ENCODE results near the gene TENM4. TPM values are rescaled to one million over a fixed set of nuclear protein-coding genes. Genes with fewer than 3 reads are reported as not detected.
"Not testable (repeated sequence)": the region's sequence is repeated elsewhere in the genome, so short reads cannot be mapped to it uniquely, and the experiment has no call there.

The TENM4 gene
- total RNA-seq, 1 donor from 2014 or later: not detected

DNA sequence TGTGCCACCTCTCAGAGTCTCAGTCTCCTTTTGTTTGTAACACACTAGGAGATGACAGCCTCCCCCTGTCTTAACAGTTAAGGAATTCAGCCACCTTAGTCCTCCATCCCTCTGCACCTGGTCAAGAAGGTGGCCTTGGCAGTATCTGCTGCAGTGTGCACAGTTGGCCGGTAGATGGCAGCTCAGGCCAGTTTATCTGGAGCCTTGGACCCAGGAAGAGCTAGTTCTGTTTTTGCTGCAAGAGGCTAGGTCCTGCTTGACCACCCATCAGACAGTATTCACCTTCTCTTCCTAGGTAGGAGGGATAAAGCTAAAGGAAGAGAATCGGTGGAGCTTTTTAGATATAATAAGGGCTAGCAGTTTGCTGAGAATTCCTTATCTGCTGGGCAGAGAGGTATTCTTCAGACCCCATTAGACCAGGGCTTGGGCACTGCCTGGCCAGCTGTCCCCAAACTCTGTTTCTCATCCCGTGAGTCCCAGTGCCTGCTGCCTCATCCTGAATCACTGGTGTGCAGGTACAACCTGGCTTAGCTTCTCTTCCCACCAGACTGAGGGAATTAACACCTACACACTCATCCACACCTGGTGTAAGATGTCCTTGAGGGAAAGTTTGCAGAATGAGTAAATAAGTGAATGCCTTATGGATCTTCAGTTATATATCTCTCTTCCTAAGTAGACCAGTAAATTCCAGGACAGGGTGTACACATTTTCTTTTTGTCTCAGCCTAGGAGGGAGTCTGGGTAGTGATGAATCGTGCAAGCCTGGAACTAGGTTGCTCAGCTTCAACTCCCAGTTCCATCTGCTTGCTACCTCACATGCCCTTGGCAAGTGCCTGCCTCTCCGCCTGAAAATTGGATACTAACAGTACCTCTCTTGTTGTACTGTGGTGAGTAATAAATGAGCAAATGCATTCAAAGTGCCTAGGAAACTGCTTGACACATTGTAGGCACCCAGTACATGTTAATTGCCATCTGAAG is 795.3 kb downstream of the TENM4 start:
- Mint-ChIP-seq H3K9me3 (no peaks in the 10 kb centered on the region), H3K36me3 (ENCODE audit: low read depth) (no peaks in the 10 kb centered on the region), H3K4me1 (peaks cover 38% of the 10 kb centered on the region), H3K27me3 (no peaks in the 10 kb centered on the region), H3K27ac (peak overlapping the region; percentile 21), H3K4me3 (peak overlapping the region; percentile 21)
- intact Hi-C loops (cut with micrococcal nuclease): loop anchor here (1.0 to 10.0 kb wide), 7 partner anchors 70 to 847 kb away; partner anchors contain the start of gene GAB2
- DNase-seq: peak; percentile 90

GRCh38 chr11:78643676-78644056 is 797.2 kb downstream of the TENM4 start:
- peak overlapping the region; percentile 90 for H3K27ac Mint-ChIP-seq
- no peak for DNase-seq
- H3K4me3 Mint-ChIP-seq: peak overlapping the region; percentile 24
- no peaks in the 10 kb centered on the region for H3K36me3 Mint-ChIP-seq (ENCODE audit: low read depth)
- no peaks in the 10 kb centered on the region for H3K27me3 Mint-ChIP-seq
- H3K9me3 Mint-ChIP-seq: no peaks in the 10 kb centered on the region
- H3K4me1 Mint-ChIP-seq: peaks cover 36% of the 10 kb centered on the region
- intact Hi-C loops (cut with micrococcal nuclease): loop anchor here (1.0 to 10.0 kb wide), 7 partner anchors 9 to 455 kb away; partner anchors contain the start of genes GAB2, KCTD21, NARS2 and USP35

GRCh38 chr11:78642979-78643675 is 797.7 kb downstream of the TENM4 start:
- no peak for DNase-seq
- H3K4me3 Mint-ChIP-seq: peak overlapping the region; percentile 34
- H3K4me1 Mint-ChIP-seq: peaks cover 36% of the 10 kb centered on the region
- H3K27ac Mint-ChIP-seq: peak overlapping the region; percentile 90
- intact Hi-C loops (cut with micrococcal nuclease): loop anchor here (1.0 to 10.0 kb wide), 7 partner anchors 9 to 454 kb away; partner anchors contain the start of genes GAB2, KCTD21, NARS2 and USP35
- no peaks in the 10 kb centered on the region for H3K27me3 Mint-ChIP-seq
- no peaks in the 10 kb centered on the region for H3K36me3 Mint-ChIP-seq (ENCODE audit: low read depth)
- no peaks in the 10 kb centered on the region for H3K9me3 Mint-ChIP-seq

GRCh38 chr11:78641541-78641940 is 799.3 kb downstream of the TENM4 start:
- Mint-ChIP-seq H3K4me1 (peaks cover 38% of the 10 kb centered on the region), H3K27me3 (no peaks in the 10 kb centered on the region), H3K9me3 (no peaks in the 10 kb centered on the region), H3K36me3 (ENCODE audit: low read depth) (no peaks in the 10 kb centered on the region), H3K27ac (peak overlapping the region; percentile 45), H3K4me3 (no peak overlapping the region)
- intact Hi-C loops (cut with micrococcal nuclease): loop anchor here (10.0 kb wide), 1 partner anchor 227 kb away; the partner anchor contains the start of gene GAB2
- no peak for DNase-seq

DNA sequence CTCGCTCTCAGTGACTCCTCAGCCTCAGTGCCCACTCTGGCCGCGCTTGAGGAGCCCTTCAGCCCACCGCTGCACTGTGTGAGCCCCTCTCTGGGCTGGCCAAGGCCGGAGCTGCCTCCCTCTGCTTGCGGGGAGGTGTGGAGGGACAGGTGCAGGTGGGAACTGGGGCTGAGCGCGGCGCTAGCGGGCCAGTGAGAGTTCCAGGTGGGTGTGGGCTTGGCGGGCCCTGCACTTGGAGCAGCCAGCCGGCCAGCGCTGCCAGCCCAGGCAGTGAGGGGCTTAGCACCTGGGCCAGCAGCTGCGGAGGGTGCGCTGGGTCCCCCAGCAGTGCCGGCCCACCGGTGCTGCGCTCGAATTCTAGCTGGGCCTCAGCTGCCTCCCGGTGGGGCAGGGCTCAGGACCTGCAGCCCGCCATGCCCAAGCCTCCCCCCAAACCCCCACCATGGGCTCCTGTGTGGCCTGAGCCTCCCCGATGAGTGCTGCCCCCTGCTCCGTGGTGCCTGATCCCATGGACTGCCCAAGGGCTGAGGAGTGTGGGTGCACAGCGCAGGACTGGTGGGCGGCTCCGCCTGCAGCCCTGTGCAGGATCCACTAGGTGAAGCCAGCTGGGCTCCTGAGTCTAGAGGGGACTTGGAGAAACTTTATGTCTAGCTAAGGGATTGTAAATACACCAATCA is 802.0 kb downstream of the TENM4 start:
- Mint-ChIP-seq H3K4me3 (no peak overlapping the region), H3K4me1 (peaks cover 31% of the 10 kb centered on the region), H3K9me3 (peaks cover 5% of the 10 kb centered on the region), H3K36me3 (ENCODE audit: low read depth) (peaks cover 6% of the 10 kb centered on the region), H3K27me3 (no peaks in the 10 kb centered on the region), H3K27ac (no peak overlapping the region)
- DNase-seq: no peak
- intact Hi-C loops (cut with micrococcal nuclease): no loop called here

- H3K9me3 Mint-ChIP-seq; H3K36me3 Mint-ChIP-seq (ENCODE audit: low read depth): not testable (repeated sequence)
- intact Hi-C loops (cut with micrococcal nuclease): loop anchor here (2.0 kb wide), 1 partner anchor 15 kb away; no protein-coding TSS in a partner anchor
These were observed 803.3 kb downstream of the TENM4 start for GRCh38 chr11:78637527-78637926.

DNA sequence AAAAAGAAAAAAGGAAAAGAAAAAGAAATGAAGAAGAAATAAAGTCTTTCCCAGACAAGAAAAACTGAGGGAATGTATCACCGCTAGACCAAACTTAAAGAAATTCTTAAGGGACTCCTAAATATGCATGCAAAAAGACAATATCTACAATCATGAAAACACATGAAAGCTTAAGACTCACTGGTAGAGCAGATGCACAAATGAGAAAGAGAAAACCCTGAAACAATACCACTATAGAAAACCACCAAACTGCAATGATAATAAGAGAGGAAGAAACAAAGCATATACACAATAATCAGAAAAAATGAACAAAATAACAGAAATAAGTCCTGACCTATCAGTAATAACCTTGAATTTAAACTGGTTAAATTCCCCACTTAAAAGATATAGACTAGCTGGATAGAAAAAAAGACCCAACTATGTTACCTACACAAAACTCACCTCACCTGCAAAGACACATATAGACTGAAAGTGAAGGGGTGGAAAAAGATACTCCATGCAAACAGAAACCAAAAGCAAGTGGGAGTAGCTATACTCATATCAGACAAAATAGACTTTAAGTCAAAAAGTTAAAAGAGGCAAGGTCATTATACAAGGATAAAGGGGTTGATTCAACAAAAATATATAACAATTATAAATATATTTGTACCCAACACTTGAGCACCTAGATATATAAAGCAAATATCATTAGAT is 804.9 kb downstream of the TENM4 start:
- DNase-seq: no peak
- peaks cover 7% of the 10 kb centered on the region for H3K36me3 Mint-ChIP-seq (ENCODE audit: low read depth)
- peaks cover 7% of the 10 kb centered on the region for H3K9me3 Mint-ChIP-seq
- H3K27me3 Mint-ChIP-seq: no peaks in the 10 kb centered on the region
- H3K4me3 Mint-ChIP-seq: peak overlapping the region; percentile 8
- peaks cover 19% of the 10 kb centered on the region for H3K4me1 Mint-ChIP-seq
- intact Hi-C loops (cut with micrococcal nuclease): loop anchor here (2.0 kb wide), 1 partner anchor 17 kb away; no protein-coding TSS in a partner anchor
- peak overlapping the region; percentile 62 for H3K27ac Mint-ChIP-seq

More at GRCh38 chr11:78637527-78637926, 803.3 kb downstream of the TENM4 start:
- H3K27ac Mint-ChIP-seq, H3K4me3 Mint-ChIP-seq, DNase-seq, H3K27me3 Mint-ChIP-seq: not testable (repeated sequence)
- H3K4me1 Mint-ChIP-seq: peaks cover 26% of the 10 kb centered on the region

DNA sequence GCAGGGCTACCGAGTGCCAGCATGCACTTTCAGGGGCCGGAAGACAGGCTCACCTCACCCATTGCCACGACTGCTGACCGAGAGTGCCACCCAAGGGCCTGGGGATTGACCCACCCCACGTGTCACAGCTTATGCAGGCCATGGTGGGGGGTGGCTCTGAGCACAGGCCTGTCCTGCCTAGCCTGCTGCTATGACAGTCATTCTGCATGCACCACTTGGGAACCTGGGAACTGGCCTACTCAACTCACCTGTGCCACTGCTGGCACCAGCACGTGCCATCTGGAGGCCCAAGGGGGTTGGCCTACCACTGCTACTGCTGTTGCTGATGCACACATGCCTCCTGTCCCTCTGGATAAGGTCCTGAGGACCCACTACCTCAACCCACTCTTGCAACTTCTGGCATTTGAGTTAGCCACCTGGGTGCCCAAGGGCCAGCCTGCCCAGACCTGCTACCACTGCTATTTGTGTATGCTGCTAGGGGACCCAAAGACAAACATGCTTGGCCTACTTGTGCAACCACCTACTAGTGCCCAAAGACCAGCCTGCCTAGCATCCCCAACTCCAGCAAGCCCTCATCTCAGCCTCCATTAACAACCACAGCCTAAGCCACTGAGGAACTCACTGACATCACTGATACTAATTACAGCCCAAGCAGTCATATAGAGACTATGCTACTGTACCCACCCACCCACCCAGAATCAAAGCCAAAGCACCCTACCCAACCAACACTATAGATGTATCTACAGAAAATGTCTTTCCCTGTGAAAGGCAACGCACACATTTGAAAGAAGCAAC is 807.1 kb downstream of the TENM4 start:
- peak overlapping the region; percentile 20 for H3K4me3 Mint-ChIP-seq
- H3K36me3 Mint-ChIP-seq (ENCODE audit: low read depth): peaks cover 10% of the 10 kb centered on the region
- intact Hi-C loops (cut with micrococcal nuclease): loop anchor here (1.0 kb wide), 1 partner anchor 10 kb away; no protein-coding TSS in a partner anchor
- H3K4me1 Mint-ChIP-seq: peaks cover 19% of the 10 kb centered on the region
- no peaks in the 10 kb centered on the region for H3K27me3 Mint-ChIP-seq
- peak overlapping the region; percentile 83 for H3K27ac Mint-ChIP-seq
- H3K9me3 Mint-ChIP-seq: peaks cover 15% of the 10 kb centered on the region
- DNase-seq: no peak

GRCh38 chr11:78630561-78631303 is 810.1 kb downstream of the TENM4 start:
- peaks cover 20% of the 10 kb centered on the region for H3K9me3 Mint-ChIP-seq
- H3K4me1 Mint-ChIP-seq: peaks cover 7% of the 10 kb centered on the region
- H3K27ac Mint-ChIP-seq: no peak overlapping the region
- no peak overlapping the region for H3K4me3 Mint-ChIP-seq
- no peak for DNase-seq
- H3K36me3 Mint-ChIP-seq (ENCODE audit: low read depth): peaks cover 10% of the 10 kb centered on the region
- intact Hi-C loops (cut with micrococcal nuclease): no loop called here
- H3K27me3 Mint-ChIP-seq: peaks cover 6% of the 10 kb centered on the region

DNA sequence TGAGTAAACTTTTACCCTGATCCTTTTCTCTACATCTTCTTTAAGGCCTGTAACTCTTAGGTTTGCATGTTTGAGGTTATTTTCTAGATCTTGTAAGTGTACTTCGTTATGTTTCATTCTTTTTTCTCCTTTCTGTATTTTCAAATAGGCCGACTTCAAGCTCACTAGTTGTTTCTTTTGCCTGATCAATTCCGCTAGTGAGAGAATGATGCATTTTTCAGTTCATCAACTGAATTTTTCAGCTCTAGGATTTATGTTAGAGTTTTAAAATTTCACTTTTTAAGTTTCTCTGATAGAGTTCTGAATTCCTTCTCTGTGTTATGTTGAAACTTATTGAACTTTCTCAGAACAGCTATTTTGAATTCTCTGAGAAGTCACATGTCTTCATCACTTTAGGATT is 810.7 kb downstream of the TENM4 start:
- H3K9me3 Mint-ChIP-seq: peaks cover 20% of the 10 kb centered on the region
- H3K27ac Mint-ChIP-seq: no peak overlapping the region

GRCh38 chr11:78622666-78623065 is 818.2 kb downstream of the TENM4 start:
- Mint-ChIP-seq H3K27ac (no peak overlapping the region), H3K27me3 (peaks cover 4% of the 10 kb centered on the region), H3K4me1 (no peaks in the 10 kb centered on the region), H3K4me3 (no peak overlapping the region), H3K36me3 (ENCODE audit: low read depth) (peaks cover 2% of the 10 kb centered on the region), H3K9me3 (peaks cover 12% of the 10 kb centered on the region)
- no peak for DNase-seq
- intact Hi-C loops (cut with micrococcal nuclease): no loop called here

More for the DNA sequence above, 810.7 kb downstream of the TENM4 start:
- peaks cover 5% of the 10 kb centered on the region for H3K4me1 Mint-ChIP-seq
- H3K36me3 Mint-ChIP-seq (ENCODE audit: low read depth): peaks cover 9% of the 10 kb centered on the region
- peaks cover 6% of the 10 kb centered on the region for H3K27me3 Mint-ChIP-seq
- no peak for DNase-seq
- no peak overlapping the region for H3K4me3 Mint-ChIP-seq
- intact Hi-C loops (cut with micrococcal nuclease): no loop called here

DNA sequence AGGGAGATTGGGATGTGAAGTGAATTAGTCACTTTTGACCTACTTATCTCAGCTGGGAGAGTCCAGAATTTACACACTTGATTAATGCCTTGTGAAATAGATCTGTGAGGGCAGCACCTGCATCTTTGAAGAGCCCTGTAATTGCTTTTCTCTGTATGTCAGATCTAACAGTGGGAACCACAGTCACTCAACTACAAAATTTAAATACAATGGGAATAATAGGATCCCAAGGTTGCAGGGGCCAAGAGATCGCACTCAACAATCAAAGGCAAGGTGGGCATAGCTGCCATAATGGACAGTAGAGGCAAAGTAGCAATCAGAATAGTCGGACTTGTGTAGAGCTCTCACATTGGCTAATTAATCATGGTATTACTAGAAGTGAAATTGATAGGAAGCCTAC is 820.7 kb downstream of the TENM4 start:
- peaks cover 2% of the 10 kb centered on the region for H3K36me3 Mint-ChIP-seq (ENCODE audit: low read depth)
- no peak overlapping the region for H3K4me3 Mint-ChIP-seq
- H3K4me1 Mint-ChIP-seq: no peaks in the 10 kb centered on the region
- H3K27me3 Mint-ChIP-seq: no peaks in the 10 kb centered on the region
- intact Hi-C loops (cut with micrococcal nuclease): no loop called here
- H3K27ac Mint-ChIP-seq: no peak overlapping the region
- no peak for DNase-seq
- peaks cover 12% of the 10 kb centered on the region for H3K9me3 Mint-ChIP-seq
